Stomach (tissue), 9 donors: ENCODE results near the gene OTUD3. TPM values are rescaled to one million over a fixed set of nuclear protein-coding genes. Genes with fewer than 3 reads are reported as not detected.

Experiments used
- DNase-seq, 2 donors: peaks; one replicate each; pipeline versions ENCODE4 v3.0.0 to v3.0.0-alpha.2; 2013 to 2019
- H3K27ac ChIP-seq, 5 donors: fragments of 200-600 bp in 4 of 5; sonication (generic) in 4 of 5; one replicate each; pipeline ENCODE4 v1.5.1; 2013 to 2019; ENCODE audit warnings: mild to moderate bottlenecking in 1 of 5, moderate library complexity in 1 of 5
- H3K27me3 ChIP-seq, 3 donors: fragments of 200-600 bp; sonication (generic); one replicate each; pipeline ENCODE4 v1.5.1; 2017 to 2019; ENCODE audit warnings: mixed run types in 1 of 3
- H3K36me3 ChIP-seq, 4 donors: fragments of 200-600 bp; sonication (generic); 1 replicate in 3 of 4; 2 replicates in 1 of 4; pipeline ENCODE4 v1.5.1; 2016 to 2019
- H3K4me1 ChIP-seq, 4 donors: fragments of 200-600 bp; sonication (generic); one replicate each; pipeline ENCODE4 v1.5.1; 2016 to 2019
- H3K4me3 ChIP-seq, 4 donors: fragments of 200-600 bp; sonication (generic) in 3 of 4; one replicate each; pipeline ENCODE4 v1.5.1; 2016 to 2019; ENCODE audit warnings: mild to moderate bottlenecking in 1 of 4
- H3K9me3 ChIP-seq, 4 donors: fragments of 200-600 bp; sonication (generic); one replicate each; pipeline ENCODE4 v1.5.1; 2016 to 2019
- CTCF ChIP-seq, 7 experiments: fragments of 450-650 bp in 4 of 7; fragments of 200-600 bp in 3 of 7; sonication (generic) in 3 of 7; IDR thresholded peaks; one replicate each; pipeline ENCODE4 v1.5.1; 2016 to 2019; ENCODE audit warnings: antibody characterized with exemption in 7 of 7, control low read depth in 2 of 7, mild to moderate bottlenecking in 1 of 7
- EP300 ChIP-seq: sonication (generic); formaldehyde crosslinking; IDR thresholded peaks from one replicate; pipeline ENCODE4 v1.6.1; 2017; ENCODE audit warnings: antibody characterized with exemption
- POLR2A ChIP-seq, 4 donors: fragments of 450-650 bp; IDR thresholded peaks; one replicate each; pipeline ENCODE4 v1.6.1; 2016; ENCODE audit warnings: antibody characterized with exemption in 4 of 4, control low read depth in 2 of 4, mild to moderate bottlenecking in 1 of 4, moderate library complexity in 1 of 4
- POLR2AphosphoS5 ChIP-seq, 3 donors: sonication (generic); formaldehyde crosslinking; IDR thresholded peaks; one replicate each; pipeline ENCODE4 v1.6.1; 2016; ENCODE audit warnings: antibody characterized with exemption in 3 of 3
- WGBS, 5 donors: extraction: QIAGEN DNeasy Blood & Tissue Kit in 3 of 5; methylation state at CpG; one replicate each; pipeline versions ENCODE4 v1.1.5 to v1.1.7; 2013 to 2018; 5-methylcytosine and 5-hydroxymethylcytosine counted together
- intact Hi-C: fragments of 100-400 bp; cut with DNase I; formaldehyde crosslinking; loops from one replicate; pipeline ENCODE4 v1.15.1; 2023; ENCODE audit warnings: low total_unique reads
- polyA plus RNA-seq, 3 donors: library from polyadenylated mRNA; stranded (reverse); fragments of 200-250 nt; gene quantifications; one replicate each; pipeline ENCODE4 v1.2.3, GENCODE V29; 2013
- total RNA-seq, 5 donors: library from RNA; depleted of rRNA; stranded (reverse); fragments of >200 nt; gene quantifications; one replicate each; pipeline versions ENCODE4 v1.1.0 to v1.2.3, GENCODE V29; 2014 to 2016
- donor health status: healthy with polysubstance abuse.
- donor health status: Bipolar disorder and iron deficiency.
- donor health status: healthy.

The OTUD3 gene
- total and polyA plus RNA-seq, 8 donors = 0.93 to 13.2 (median 3.9) TPM

- no peak overlapping the region for H3K27ac ChIP-seq
- DNase-seq = no peak
- peaks cover 0 to 20% (median 0%) of the 10 kb centered on the region in 3 donors for H3K27me3 ChIP-seq
- TF ChIP-seq POLR2AphosphoS5 (IDR thresholded peaks at IDR 0.05) (no peak), EP300 (no peak), CTCF (IDR thresholded peaks at IDR 0.05) (no peak), POLR2A (IDR thresholded peaks at IDR 0.05) (no peak)
- H3K4me3 ChIP-seq = no peak overlapping the region
- WGBS, 5 donors = 17 to 37% (median 18%) methylated on average over 6 of the region's 6 CpGs
- H3K36me3 ChIP-seq = no peaks in the 10 kb centered on the region
- H3K4me1 ChIP-seq = no peaks in the 10 kb centered on the region
- H3K9me3 ChIP-seq = no peaks in the 10 kb centered on the region
- intact Hi-C loops = no loop called here
These were observed 64.1 kb downstream of the OTUD3 start for GRCh38 chr1:19946331-19946751.

GRCh38 chr1:19946971-19947370 is 64.8 kb downstream of the OTUD3 start:
- peaks cover 0 to 20% (median 0%) of the 10 kb centered on the region in 3 donors for H3K27me3 ChIP-seq

GRCh38 chr1:19949016-19949415 is 66.8 kb downstream of the OTUD3 start:
- H3K4me1 ChIP-seq = no peaks in the 10 kb centered on the region
- H3K27ac ChIP-seq = no peak overlapping the region
- peaks cover 0 to 13% (median 0%) of the 10 kb centered on the region in 4 donors for H3K9me3 ChIP-seq
- no peak for DNase-seq
- H3K27me3 ChIP-seq = peaks cover 0 to 24% (median 0%) of the 10 kb centered on the region in 3 donors
- TF ChIP-seq POLR2AphosphoS5 (IDR thresholded peaks at IDR 0.05) = no peak
- TF ChIP-seq EP300 = no peak
- TF ChIP-seq CTCF (IDR thresholded peaks at IDR 0.05) = no peak
- TF ChIP-seq POLR2A (IDR thresholded peaks at IDR 0.05) = no peak
- no peaks in the 10 kb centered on the region for H3K36me3 ChIP-seq
- 46 to 62% (median 52%) methylated on average over 2 of the region's 2 CpGs for WGBS, 5 donors
- intact Hi-C loops = no loop called here
- H3K4me3 ChIP-seq = no peak overlapping the region

More at GRCh38 chr1:19946971-19947370, 64.8 kb downstream of the OTUD3 start:
- Histone ChIP-seq H3K36me3 (no peaks in the 10 kb centered on the region), H3K4me3 (no peak overlapping the region), H3K9me3 (no peaks in the 10 kb centered on the region), H3K27ac (no peak overlapping the region), H3K4me1 (no peaks in the 10 kb centered on the region)
- TF ChIP-seq POLR2A (IDR thresholded peaks at IDR 0.05) (no peak), EP300 (no peak), CTCF (IDR thresholded peaks at IDR 0.05) (no peak), POLR2AphosphoS5 (IDR thresholded peaks at IDR 0.05) (no peak)
- WGBS, 5 donors = 40 to 74% (median 52%) methylated on average over 3 of the region's 3 CpGs
- intact Hi-C loops = no loop called here
- DNase-seq = no peak

GRCh38 chr1:19954059-19954458 is 71.9 kb downstream of the OTUD3 start:
- no peaks in the 10 kb centered on the region for H3K36me3 ChIP-seq
- no peaks in the 10 kb centered on the region for H3K4me1 ChIP-seq
- TF ChIP-seq EP300 (no peak), CTCF (IDR thresholded peaks at IDR 0.05) (no peak), POLR2A (IDR thresholded peaks at IDR 0.05) (no peak), POLR2AphosphoS5 (IDR thresholded peaks at IDR 0.05) (no peak)
- H3K4me3 ChIP-seq = no peak overlapping the region
- peaks cover 0 to 14% (median 2%) of the 10 kb centered on the region in 4 donors for H3K9me3 ChIP-seq
- no peak overlapping the region for H3K27ac ChIP-seq
- H3K27me3 ChIP-seq = peaks cover 0 to 10% (median 0%) of the 10 kb centered on the region in 3 donors
- intact Hi-C loops = no loop called here
- WGBS, 5 donors = 63 to 93% (median 90%) methylated on average over 2 of the region's 2 CpGs
- DNase-seq = no peak
